ENCODE data around the gene GCHFR.

DNA sequence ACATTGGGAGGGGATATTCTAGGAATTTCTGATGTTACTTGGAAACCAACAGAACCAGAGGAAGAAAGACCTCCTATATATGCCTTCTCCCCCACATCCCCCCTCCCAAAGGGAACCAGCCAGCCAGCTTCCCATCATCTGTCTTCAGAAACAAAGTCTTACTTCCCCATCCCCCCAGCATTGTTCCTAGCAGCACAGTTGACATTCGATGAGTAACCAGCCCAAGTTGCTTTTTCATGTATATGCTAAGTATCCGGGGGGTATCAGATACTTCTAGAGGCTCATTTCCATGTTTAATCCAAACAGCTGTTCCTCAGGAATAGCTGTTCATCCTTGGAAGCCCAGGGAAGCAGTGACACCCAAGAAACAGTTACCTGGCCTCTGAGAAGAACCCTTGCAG is 24.8 kb upstream of the GCHFR start:
- TF ChIP-seq, protein P1, sequence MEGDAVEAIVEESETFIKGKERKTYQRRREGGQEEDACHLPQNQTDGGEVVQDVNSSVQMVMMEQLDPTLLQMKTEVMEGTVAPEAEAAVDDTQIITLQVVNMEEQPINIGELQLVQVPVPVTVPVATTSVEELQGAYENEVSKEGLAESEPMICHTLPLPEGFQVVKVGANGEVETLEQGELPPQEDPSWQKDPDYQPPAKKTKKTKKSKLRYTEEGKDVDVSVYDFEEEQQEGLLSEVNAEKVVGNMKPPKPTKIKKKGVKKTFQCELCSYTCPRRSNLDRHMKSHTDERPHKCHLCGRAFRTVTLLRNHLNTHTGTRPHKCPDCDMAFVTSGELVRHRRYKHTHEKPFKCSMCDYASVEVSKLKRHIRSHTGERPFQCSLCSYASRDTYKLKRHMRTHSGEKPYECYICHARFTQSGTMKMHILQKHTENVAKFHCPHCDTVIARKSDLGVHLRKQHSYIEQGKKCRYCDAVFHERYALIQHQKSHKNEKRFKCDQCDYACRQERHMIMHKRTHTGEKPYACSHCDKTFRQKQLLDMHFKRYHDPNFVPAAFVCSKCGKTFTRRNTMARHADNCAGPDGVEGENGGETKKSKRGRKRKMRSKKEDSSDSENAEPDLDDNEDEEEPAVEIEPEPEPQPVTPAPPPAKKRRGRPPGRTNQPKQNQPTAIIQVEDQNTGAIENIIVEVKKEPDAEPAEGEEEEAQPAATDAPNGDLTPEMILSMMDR (IDR thresholded peaks at IDR 0.05), result no peak
- TF ChIP-seq POLR2A (IDR thresholded peaks at IDR 0.05), result no peak

All from Peyer's patch (tissue), 4 donors.